Tibial nerve (tissue), 4 donors: ENCODE measurements around the gene LRRC14B.

Experiments used
- EP300 ChIP-seq, 2 donors: sonication (generic); formaldehyde crosslinking; IDR thresholded peaks; one replicate each; pipeline ENCODE4 v1.6.1; 2017; ENCODE audit warnings: antibody characterized with exemption in 2 of 2, mild to moderate bottlenecking in 1 of 2
- TF ChIP-seq, protein P1 (sequence below), 5 experiments: fragments of 200-600 bp in 3 of 5; fragments of 450-650 bp in 2 of 5; sonication (generic) in 3 of 5; IDR thresholded peaks; one replicate each; pipeline ENCODE4 v1.5.1; 2016 to 2019; ENCODE audit warnings: antibody characterized with exemption in 5 of 5, mild to moderate bottlenecking in 3 of 5, moderate library complexity in 2 of 5

DNA sequence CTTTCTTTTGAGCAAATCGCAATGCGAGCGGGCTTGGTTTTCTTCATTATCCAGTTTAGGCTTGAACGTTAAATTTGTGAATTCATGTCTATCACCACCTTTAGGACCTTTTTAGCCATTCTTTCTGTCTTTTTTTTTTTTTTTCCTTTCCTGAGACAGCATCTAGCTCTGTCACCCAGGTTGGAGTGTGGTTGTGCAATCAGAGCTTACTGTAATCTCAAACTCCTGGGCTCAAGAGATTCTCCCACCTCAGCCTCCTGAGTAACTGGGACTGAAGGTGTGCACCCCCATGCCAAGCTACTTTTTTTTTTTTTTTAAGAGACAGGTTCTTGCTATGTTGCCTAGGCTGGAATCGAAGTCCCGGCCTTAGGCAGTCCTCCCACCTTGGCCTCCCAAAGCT is 39.2 kb upstream of the LRRC14B start:
- TF ChIP-seq, protein P1, sequence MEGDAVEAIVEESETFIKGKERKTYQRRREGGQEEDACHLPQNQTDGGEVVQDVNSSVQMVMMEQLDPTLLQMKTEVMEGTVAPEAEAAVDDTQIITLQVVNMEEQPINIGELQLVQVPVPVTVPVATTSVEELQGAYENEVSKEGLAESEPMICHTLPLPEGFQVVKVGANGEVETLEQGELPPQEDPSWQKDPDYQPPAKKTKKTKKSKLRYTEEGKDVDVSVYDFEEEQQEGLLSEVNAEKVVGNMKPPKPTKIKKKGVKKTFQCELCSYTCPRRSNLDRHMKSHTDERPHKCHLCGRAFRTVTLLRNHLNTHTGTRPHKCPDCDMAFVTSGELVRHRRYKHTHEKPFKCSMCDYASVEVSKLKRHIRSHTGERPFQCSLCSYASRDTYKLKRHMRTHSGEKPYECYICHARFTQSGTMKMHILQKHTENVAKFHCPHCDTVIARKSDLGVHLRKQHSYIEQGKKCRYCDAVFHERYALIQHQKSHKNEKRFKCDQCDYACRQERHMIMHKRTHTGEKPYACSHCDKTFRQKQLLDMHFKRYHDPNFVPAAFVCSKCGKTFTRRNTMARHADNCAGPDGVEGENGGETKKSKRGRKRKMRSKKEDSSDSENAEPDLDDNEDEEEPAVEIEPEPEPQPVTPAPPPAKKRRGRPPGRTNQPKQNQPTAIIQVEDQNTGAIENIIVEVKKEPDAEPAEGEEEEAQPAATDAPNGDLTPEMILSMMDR (IDR thresholded peaks at IDR 0.05), result no peak
- TF ChIP-seq EP300 (IDR thresholded peaks at IDR 0.05), result no peak
